ENCODE data around the gene DGCR6L.
"Not testable (repeated sequence)": the region's sequence is repeated elsewhere in the genome, so short reads cannot be mapped to it uniquely, and the experiment has no call there.

DGCR6L gene

GRCh38 chr22:20307448-20308447 lies 12.1 kb downstream of the DGCR6L start:
- not testable (repeated sequence) for DNase-seq

GRCh38 chr22:20306646-20307447 lies 13.0 kb downstream of the DGCR6L start:
- DNase-seq, result not testable (repeated sequence)

- no peak for DNase-seq
These were observed 13.8 kb downstream of the DGCR6L start for GRCh38 chr22:20305894-20306645.

DNA sequence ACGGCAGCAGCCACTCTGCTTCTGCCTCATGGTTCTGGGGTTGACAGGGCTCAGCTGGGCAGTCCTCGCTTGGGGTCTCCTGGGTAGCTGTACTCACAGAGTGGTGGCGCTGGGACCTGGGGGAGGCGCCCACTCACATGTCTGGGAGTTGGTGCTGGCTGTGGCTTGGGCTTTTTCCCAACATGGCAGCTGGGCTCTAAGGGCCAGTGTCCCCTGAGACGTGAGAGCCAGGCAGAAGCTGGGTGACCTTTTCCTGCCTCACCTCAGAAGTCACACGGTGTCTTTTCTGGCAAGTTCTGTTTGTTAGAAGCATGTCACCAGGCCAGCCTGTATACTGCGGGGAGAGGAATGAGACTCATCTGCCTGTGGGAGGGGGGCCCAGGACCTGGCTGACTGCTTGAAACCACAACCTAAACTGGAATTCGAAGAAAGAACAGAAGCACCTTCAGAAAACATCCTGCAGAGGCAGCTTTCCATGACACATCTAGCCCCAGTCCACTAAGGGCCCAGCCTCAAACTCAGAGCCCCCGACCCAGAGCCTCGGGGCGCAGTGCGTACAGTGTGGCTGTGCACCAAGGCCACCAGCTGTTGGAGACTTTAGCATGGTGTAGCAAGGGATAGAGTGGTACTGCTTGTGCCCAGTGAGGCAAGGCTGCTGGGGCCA lies 14.5 kb downstream of the DGCR6L start:
- DNase-seq, result not testable (repeated sequence)

GRCh38 chr22:20304646-20305045 lies 15.2 kb downstream of the DGCR6L start:
- DNase-seq, result no peak

DNA sequence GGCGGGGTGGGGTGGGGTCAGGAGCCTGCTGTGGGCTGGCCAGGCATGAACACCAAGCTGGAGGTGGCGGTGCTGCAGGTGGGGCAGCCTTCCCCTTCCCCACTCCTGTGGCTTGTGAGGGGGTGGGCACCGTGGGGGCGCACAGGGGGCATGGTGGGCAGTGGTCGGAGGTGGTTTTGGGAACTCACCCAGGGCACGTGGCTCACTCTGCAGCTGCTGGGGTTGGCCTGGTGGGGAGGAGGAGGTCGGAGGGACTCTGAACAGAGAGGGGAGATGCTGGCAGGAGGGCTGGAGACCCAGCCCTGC lies 16.7 kb downstream of the DGCR6L start:
- not testable (repeated sequence) for DNase-seq

- DNase-seq, result no peak
These were observed 17.2 kb downstream of the DGCR6L start for GRCh38 chr22:20302438-20303228.

DNA sequence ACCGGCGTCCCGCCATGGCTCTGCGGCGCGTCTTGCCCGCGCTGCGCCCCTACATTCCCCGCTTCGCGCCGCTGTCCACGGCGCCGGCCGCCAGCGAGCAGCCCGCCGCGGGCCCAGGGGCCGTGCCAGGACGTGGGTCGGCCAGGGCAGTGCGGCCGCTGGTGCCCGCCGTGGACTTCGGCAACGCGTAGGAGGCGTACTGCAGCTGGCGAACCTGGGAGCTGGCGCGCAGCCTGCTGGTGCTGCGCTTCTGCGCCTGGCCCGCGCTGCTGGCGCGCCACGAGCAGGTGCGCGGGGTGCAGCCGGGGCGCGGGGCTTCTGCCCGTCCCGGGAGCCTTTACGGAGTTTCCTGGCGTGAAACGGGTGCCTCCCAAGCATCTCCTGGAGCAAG lies 20.1 kb downstream of the DGCR6L start:
- DNase-seq, result peak in 1 of 2 experiments; percentile 43

GRCh38 chr22:20298803-20299745 lies 20.8 kb downstream of the DGCR6L start:
- peak; percentile 73 to 78 for DNase-seq

DNA sequence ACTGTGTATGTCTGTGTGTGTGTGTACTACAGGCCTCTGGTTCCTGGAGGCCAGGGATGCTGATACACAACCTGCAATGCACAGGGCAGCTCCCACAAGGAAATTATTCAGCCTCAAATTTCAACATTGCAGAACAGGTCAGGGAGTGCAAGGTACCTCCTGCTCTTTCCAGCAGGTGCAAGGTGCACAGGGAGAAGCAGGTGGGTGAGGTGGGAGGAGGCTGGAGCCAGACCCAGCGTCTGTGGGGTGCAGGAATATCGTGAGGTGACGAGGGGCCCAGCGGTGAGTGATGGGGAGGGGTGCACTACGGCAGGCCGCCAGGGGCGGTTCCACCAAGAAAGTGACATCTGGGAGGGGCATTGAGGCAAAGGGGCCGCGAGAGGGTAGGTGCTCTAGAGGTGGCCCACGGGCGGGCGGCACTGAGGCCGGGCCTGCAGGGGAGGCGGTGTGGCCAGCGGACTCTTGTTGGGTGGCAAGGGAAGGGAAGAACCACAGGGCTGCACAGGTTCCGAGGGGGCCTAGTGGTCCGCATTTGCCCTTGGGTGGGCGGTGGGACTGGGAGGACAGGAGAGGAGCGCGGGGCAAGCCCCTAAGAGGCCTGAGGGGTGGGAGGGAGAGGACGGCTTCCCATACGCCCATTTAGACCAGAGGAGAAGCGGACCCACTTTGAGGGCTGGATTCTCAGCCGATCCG lies 21.6 kb downstream of the DGCR6L start:
- DNase-seq, result no peak

- DNase-seq, result no peak
These were observed 22.3 kb downstream of the DGCR6L start for GRCh38 chr22:20297414-20298109.

GRCh38 chr22:20296598-20296997 lies 23.3 kb downstream of the DGCR6L start:
- DNase-seq, result no peak

GRCh38 chr22:20295262-20296064 lies 24.4 kb downstream of the DGCR6L start:
- DNase-seq, result no peak

- no peak for DNase-seq
These were observed 27.1 kb downstream of the DGCR6L start for GRCh38 chr22:20292673-20293232.

DNA sequence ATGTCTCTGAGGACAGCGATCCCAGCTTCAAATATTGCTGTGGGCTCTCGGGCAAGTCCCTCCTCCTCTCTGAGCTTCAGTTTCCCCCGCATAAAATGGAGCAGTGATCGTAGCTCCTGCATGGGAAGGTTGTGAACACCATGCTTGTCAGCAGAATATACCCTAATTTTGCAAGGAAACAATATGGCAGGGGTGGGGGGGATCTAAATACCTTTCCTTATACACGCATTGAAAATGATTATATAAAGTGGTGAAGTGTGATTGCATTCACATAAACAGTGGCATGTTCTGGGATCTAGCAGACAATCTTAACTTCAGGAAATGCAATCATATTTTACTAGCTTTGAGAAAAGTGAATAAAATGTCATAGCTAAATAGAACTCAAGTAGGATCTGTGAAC lies 27.8 kb downstream of the DGCR6L start:
- DNase-seq, result no peak

DNA sequence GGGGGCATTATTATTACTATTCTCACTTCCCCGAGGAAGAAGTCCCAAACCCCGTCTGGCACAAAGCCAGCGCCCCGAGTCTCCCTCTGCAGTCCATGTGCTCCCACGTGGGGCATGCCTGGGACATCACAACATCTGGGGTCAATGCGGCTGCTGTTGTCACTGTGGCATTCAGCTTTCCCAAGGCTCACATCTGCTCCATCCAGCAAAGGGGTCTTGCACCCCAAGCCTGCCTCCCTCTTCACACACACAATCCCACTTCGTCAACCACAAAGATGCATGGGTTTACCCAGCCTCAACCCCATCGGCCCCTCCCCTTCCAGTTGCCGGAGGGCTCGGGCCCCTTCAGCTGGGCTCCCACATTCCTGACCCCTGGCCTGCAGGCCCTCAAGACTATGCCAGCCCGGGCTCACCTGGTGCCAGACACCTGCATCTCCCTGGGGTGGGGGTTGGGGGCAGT lies 28.2 kb downstream of the DGCR6L start:
- DNase-seq, result no peak

DNA sequence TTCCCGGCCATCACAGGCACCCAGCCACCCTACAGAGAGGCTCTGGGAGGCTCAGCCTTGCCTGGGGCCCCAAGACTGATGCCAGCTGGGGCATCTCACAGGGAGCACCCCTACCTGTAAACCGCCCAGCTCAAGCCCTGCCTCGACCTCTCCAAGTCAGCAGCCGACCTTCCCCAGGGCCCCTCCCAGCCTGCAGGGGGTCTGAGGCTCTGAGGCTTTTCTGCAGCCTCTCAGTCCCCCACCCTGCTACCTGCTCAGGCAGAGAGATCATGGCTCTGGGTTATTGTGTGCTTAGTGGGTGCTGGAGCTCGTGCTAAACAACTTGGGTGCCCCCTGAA lies 28.6 kb downstream of the DGCR6L start:
- no peak for DNase-seq

Data from NCI-H1930 (cell line).